HG02571 (cell line): ENCODE results near the gene GPR39.

Experiments
- ATAC-seq: cut with Tn5 transposase; IDR thresholded peaks from one replicate; pipeline ENCODE4 v1.9.1; 2021; ENCODE audit warnings: mild to moderate bottlenecking, moderate library complexity; ENCODE audit not compliant: unreplicated experiment

GPR39 gene

GRCh38 chr2:132559921-132560320, 143.3 kb downstream of the GPR39 start:
- no peak for ATAC-seq

DNA sequence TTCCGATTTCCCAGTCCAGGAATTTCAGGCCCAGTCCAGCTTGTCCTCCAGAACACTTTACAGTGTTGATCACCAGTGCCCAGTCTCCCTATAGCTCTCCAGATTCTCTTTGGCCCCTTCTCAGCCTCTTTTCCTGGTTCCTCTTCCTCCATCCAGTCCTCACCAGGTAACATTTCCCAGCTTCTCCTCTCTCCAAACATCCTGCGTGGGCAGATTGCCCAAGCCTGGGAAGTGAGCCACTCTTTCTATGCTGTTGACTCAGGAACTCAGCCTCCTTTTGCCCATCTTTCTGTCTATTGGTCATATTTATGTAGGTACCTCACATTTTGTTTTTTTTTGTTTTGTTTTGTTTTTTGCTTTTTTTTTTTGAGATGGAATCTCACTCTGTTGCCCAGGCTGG, 144.0 kb downstream of the GPR39 start:
- no peak for ATAC-seq

DNA sequence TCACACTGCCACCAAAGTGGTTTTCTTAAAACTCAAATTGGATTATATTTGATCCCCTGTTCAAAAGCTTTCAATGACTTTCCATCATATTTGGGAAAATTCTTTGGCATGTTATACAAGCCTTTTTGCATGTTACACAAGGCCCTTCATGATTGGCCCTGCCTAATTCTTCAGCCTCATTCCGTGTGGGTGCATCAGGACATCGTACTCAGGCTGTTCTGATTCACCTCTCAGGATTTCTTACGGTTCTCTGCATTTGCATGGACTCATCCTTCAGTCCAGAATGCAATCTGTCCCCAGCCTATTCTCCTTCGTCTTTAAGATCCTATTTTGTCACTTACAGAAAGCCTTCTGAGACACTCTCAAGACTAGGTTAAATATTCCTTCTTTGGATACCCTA, 145.6 kb downstream of the GPR39 start:
- no peak for ATAC-seq

GRCh38 chr2:132564065-132564464, 147.5 kb downstream of the GPR39 start:
- ATAC-seq: no peak

DNA sequence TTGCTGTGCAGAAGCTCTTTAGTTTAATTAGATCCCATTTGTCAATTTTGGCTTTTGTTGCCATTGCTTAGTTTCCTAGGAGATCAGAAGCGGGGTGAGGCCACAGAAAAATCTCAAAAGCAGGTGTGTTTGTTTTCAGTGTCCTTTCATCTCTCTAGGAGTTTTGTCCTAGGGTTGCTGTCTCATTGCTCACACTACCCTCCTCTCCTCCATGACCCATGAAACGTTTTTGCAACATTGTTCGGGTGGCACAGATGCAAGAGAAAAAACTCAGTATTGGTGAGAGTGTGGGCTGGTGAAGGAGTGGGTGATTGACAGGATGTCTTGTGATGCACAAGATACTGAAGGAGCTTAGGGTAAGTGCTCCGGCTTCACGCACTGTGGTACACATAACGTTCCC, 149.8 kb downstream of the GPR39 start:
- ATAC-seq: no peak

GRCh38 chr2:132567682-132568081, 151.1 kb downstream of the GPR39 start:
- no peak for ATAC-seq

DNA sequence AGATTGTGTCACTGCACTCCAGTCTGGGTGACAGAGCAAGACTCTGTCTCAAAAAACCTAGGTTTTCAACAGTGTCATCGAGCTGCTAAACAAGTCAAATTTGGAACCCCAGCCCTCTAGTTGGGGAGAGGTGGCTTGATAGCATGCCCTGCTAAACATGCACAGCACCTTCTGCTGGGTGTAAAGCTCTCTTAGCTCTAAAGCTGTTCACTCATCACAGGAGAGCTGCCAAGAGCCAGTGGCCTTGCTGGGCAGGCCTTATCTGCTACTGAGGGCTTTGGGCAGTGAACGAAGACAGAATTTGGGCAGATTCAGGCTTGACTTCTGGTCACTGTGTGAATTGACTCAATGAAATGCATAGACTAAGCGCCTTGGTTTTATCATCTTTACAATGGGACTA, 152.1 kb downstream of the GPR39 start:
- no peak for ATAC-seq

DNA sequence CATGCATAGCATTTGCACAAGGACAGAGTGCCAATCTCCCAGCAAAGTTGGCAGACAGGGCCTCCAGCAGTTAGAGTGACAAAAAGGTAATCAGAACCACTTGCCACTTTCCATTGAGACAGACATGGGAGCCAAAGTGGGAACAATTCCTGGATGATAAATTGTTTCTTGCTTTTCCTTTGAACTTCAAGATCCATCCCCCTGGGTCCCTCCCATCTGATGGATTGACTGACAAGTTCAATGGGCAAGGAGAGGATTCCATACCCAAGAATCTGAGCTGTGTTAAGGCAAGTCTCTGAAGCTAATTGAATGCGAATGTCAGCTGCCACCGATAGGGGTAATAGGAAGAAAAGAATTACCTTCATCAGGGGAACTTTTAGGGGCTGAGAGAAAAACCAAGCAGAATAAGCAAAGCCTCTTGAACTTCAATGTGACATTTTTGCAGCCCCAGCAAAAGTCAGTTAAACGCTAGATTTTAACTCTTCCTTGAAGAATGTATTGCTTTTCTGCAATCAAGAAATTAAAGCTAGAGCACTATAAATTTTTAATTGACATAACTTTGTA, 156.9 kb downstream of the GPR39 start:
- ATAC-seq: no peak

GRCh38 chr2:132577686-132578085, 161.1 kb downstream of the GPR39 start:
- no peak for ATAC-seq

DNA sequence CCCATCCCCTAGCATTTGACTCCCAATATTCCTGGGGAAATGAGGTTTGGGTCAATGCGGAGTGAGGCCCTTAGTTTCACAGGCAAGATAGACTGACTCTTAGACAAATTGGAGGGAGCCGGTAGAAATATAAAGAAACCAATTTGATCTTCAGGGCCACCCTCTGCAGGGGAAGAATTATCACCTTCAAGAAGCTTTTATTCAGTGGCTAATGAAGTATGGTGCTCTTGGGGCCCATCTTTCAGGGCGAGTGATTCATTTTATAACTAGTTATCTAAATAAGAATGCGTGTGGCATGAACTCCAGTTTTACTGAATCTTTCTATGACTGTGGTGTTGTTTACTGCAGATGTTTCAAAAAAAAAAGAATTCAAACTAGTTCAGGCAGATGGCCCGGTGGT, 165.0 kb downstream of the GPR39 start:
- no peak for ATAC-seq

DNA sequence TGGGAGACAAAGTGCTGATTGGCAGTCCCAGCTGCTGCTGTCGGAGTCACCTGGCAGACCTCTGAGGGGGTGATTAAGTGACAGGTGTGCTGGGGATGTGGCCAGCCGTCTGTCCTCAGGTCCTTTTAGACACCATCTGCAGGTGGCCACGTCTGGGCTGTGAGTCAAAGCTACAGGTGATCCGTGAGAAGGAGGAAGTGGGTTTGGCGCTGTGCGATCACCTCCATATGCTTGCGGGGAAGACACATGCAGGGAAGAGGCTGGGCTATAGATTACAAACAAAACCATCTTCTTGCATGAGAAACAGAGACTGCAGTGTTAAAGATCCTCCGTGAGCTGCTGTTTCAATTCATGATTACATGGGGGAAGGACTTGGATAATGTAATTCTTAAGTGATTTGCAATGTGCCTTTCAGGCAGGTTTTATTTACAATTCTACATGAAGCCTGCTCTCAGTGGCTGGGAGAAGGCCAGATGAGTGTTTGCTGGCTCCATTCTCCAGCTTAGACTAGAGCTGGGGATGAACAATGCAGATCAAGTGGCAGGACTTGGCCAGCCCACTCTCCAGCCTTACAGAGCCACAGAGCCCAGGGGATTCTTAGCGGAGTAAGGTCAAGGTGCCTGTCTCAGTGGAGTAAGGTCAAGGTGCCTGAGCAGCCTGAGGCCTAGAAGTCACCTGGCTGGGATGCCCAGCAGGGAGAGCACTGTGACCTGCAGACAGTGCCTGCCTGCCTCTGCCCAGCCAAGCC, 165.6 kb downstream of the GPR39 start:
- ATAC-seq: no peak

DNA sequence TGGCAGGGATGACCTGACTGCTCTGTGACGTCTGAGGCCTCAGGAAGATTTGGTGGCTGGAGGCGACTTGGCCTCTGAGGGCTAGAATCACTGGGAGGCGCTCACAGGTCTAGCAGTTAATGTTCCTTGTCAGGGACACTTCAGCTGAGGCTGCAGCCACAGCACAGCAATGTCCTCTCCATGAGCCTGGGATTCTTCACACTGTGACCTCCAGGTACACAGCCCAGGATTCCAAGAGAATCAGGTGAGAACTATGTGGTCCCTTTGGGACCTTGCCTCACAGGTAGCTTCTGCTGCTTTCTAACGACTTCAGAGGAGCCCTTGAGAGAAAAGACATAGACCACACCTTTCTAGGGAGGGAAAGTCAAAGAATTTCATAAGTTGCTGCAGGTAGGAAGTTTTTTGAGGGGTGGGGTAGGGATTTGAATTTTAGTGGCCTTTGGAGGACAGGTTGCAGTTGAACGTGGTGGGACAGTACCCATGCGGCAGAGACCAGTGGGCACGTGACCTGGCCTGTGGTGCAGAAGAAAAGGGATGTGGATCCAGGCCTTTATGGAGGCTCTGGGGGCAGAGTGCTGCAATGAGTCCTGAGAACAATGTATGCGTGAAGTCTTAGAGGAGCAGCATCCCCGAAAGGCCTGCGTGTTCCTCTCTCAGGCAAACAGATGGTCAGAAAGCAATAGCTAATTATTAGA, 167.2 kb downstream of the GPR39 start:
- no peak for ATAC-seq

- ATAC-seq: no peak
These were observed 168.6 kb downstream of the GPR39 start for GRCh38 chr2:132584976-132585817.

DNA sequence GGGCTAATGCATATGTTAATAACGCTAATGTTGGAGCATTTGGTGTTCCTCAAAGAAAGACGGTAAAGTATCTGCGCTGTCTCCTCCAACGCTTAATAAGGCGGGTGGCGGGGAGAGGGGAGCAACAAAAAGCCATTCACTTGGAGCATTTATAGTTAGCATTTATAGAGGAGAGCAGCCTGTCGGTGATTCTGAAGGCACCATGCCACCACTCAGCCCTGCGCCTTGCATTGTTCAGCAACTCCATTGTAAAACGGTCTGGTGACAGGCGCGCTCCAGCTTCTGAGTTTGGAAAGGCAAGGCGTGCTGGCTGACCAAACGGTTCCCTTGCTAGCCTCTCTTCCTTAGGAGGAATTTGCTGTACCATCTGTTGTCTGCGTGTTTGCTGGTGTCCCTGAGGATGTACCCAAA, 169.5 kb downstream of the GPR39 start:
- no peak for ATAC-seq

GRCh38 chr2:132586835-132587234, 170.2 kb downstream of the GPR39 start:
- ATAC-seq: no peak

GRCh38 chr2:132588576-132588975, 172.0 kb downstream of the GPR39 start:
- ATAC-seq: no peak

DNA sequence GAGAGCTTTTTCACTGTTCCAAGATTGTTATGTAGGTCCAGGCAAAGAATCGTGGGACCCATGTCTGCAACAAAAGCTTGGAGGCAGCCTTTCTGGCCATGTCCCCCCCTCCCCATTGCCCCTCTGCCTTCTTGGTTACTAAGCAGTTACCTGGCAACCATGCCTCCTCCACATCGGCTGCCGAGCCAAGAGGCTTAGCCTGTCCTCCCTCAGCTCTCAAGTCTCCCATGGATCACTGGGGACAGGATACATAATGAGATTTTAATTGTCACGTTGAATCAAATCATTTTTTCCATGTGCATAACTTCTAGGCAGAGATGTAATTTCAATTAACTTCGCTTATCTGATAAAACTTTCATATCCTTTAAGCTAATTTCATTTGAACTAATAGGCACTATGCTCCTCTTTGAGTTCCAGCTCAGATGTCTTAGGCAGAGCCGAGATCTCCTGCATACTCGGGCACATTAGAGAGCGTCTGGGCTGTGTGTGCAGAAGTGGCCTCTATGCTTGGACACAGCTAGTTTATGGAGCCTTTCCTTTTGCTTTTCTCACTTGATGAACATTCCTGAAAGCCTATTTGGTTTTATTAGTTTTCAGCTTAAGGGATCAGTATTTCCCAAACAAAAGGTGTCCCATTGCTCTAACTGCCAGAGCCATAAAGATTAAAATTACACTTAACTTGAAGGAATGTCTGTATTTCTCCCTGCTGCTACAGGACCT, 172.7 kb downstream of the GPR39 start:
- ATAC-seq: no peak

- ATAC-seq: no peak
These were observed 173.4 kb downstream of the GPR39 start for GRCh38 chr2:132589966-132590365.

GRCh38 chr2:132593171-132593570, 176.6 kb downstream of the GPR39 start:
- ATAC-seq: no peak

GRCh38 chr2:132595186-132595585, 178.6 kb downstream of the GPR39 start:
- no peak for ATAC-seq

DNA sequence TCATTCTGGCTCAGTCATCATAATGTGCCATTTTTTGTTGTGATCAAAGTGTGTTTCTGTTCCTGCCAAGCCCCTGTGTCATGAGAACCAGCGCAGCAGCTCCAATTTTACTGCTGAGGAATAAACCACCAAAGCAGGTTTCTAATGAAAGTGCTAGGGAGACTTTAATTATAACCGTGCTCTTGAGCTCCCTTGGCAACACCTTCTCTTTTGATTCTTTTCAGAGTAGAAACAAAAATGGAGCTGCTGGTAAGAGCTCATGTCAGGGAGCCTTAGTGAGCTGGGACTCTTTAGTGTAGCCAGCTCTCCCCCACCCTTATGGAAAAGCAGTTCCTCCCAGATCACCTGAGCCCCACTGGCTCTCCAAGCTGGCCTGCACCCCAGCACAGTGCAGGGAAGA, 179.1 kb downstream of the GPR39 start:
- no peak for ATAC-seq
